ENCODE measurements around the gene TTC21B. TPM values are rescaled to one million over a fixed set of nuclear protein-coding genes. Genes with fewer than 3 reads are reported as not detected.

TTC21B gene
- total and polyA plus RNA-seq, 9 of the 15 experiments (the other 6 are each of a cell fraction or from before 2014, with no cell fraction given) = 5.2 to 34.9 (median 18.5) TPM

DNA sequence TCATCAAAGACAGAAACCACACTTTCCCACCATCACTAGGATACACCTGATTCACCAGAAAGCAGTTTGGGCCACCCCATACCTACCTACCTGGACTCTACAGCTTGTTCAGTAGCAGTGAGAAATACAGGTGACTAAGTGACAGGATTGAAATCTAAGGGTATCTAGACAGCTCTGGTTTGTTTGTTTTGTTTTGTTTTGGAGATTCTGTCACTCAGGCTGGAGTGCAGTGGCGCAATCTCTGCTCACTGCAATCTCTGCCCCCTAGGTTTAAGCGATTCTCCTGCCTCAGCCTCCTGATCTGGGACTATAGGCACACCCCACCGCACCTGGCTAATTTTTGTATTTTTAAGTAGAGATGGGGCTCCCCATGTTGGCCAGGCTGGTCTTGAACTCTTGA, 3.1 kb downstream of the TTC21B start:
- Histone ChIP-seq H3K79me2 (ENCODE audit: control insufficient read depth, insufficient read depth, low read length) (peaks cover 41% of the 10 kb centered on the region), H3K9ac (ENCODE audit: insufficient read depth in 1 of 2, low read depth in 2 of 2, low read length in 2 of 2) (no peak overlapping the region), H3K4me1 (replicated peaks in 1 of 2; ENCODE audit: control insufficient read depth in 2 of 2, insufficient read depth in 2 of 2, low read length in 2 of 2) (peaks cover 0 to 17% of the 10 kb centered on the region in 2 experiments; a peak in 3 of 5 replicates), H3K9me1 (ENCODE audit: control insufficient read depth, insufficient read depth, low read length) (no peaks in the 10 kb centered on the region), H2AFZ (ENCODE audit: low read depth, low read length) (no peak overlapping the region), H3K9me3 (replicated peaks; ENCODE audit: control insufficient read depth, insufficient read depth, low read depth, low read length) (no peaks in the 10 kb centered on the region), H3K27ac (ENCODE audit: extremely low read depth, low read depth, low read length) (no peak overlapping the region), H3K27me3 (ENCODE audit: control insufficient read depth in 2 of 2, insufficient read depth in 2 of 2, low read length in 2 of 2) (no peaks in the 10 kb centered on the region), H3K36me3 (ENCODE audit: control insufficient read depth, insufficient read depth, low read length) (peaks cover 33% of the 10 kb centered on the region; the same call in 2 of the 3 replicates), H4K20me1 (replicated peaks; ENCODE audit: control insufficient read depth, insufficient read depth, low read length) (no peaks in the 10 kb centered on the region), H3K4me3 (no peak overlapping the region), H3K4me2 (ENCODE audit: insufficient read depth, low read length) (no peak overlapping the region)
- ATAC-seq (no peak), FAIRE-seq (no peak), DNase-seq (ENCODE audit: extremely low read depth in 1 of 4, low spot score in 3 of 4) (no peak)
- ChIA-PET POLR2A (no interaction called here), CTCF (ENCODE audit: low intra/inter-chr PET ratio) (no interaction called here)
- no TSS peak for BruUV-seq (replicated peaks)
- intact Hi-C loops (cut with micrococcal nuclease) (loop anchor here (5.0 to 10.0 kb wide), 3 partner anchors 157 to 474 kb away; partner anchors contain the start of gene SCN1A), in situ Hi-C loops (cut with MboI) (no loop called here)
- WGBS (ENCODE audit: insufficient coverage, low coverage, missing lambda C conversion rate) = 83% methylated on average over 3 of the region's 3 CpGs
- TF ChIP-seq ZNF121 (CRISPR knock-in tag; conservative IDR thresholded peaks at IDR 0.05) = no peak
- peak; percentile 39; the same call in 1 of the 2 replicates for TF ChIP-seq PKNOX1 (IDR thresholded peaks at IDR 0.05)
- TF ChIP-seq ELF2 (CRISPR knock-in tag; IDR thresholded peaks at IDR 0.05) = no peak
- no peak for TF ChIP-seq CHD1 (IDR thresholded peaks at IDR 0.05; ENCODE audit: low read length)
- no peak for TF ChIP-seq ZNF212 (CRISPR knock-in tag; IDR thresholded peaks at IDR 0.05)
- no peak for TF ChIP-seq RBBP5 (IDR thresholded peaks at IDR 0.05; ENCODE audit: borderline replicate concordance, insufficient read depth, low read length, poor library complexity, severe bottlenecking)
- no peak for TF ChIP-seq ETV5 (CRISPR knock-in tag; IDR thresholded peaks at IDR 0.05; ENCODE audit: low read depth)
- no peak for TF ChIP-seq ETV6 (IDR thresholded peaks at IDR 0.05; ENCODE audit: borderline replicate concordance in 1 of 2, low read depth in 2 of 2, low read length in 1 of 2)
- TF ChIP-seq ETV6 (CRISPR knock-in tag; IDR thresholded peaks at IDR 0.05; ENCODE audit: borderline replicate concordance) = no peak
- TF ChIP-seq IRF9 (tag; IDR thresholded peaks at IDR 0.05) = no peak
- TF ChIP-seq SP1 (CRISPR knock-in tag; IDR thresholded peaks at IDR 0.05) = no peak
- TF ChIP-seq CHD2 (IDR thresholded peaks at IDR 0.05; ENCODE audit: low read depth, low read length) = no peak
- no peak for TF ChIP-seq CCAR2 (IDR thresholded peaks at IDR 0.05; ENCODE audit: low read depth, low read length)
- no peak for TF ChIP-seq NR1H2 (CRISPR knock-in tag; IDR thresholded peaks at IDR 0.05)
- TF ChIP-seq FOXA3 (CRISPR knock-in tag; conservative IDR thresholded peaks at IDR 0.05 in 1 of 2, IDR thresholded peaks at IDR 0.05 in 1 of 2) = no peak
- peak; percentile 67 for TF ChIP-seq CEBPB (tag; IDR thresholded peaks at IDR 0.05)
- TF ChIP-seq KDM1A (IDR thresholded peaks at IDR 0.05) = peak; percentile 69 to 83

All from K562 (cell line).